ENCODE results near the gene IFNA7.
"Not testable (repeated sequence)": the region's sequence is repeated elsewhere in the genome, so short reads cannot be mapped to it uniquely, and the experiment has no call there.

Gene IFNA7

DNA sequence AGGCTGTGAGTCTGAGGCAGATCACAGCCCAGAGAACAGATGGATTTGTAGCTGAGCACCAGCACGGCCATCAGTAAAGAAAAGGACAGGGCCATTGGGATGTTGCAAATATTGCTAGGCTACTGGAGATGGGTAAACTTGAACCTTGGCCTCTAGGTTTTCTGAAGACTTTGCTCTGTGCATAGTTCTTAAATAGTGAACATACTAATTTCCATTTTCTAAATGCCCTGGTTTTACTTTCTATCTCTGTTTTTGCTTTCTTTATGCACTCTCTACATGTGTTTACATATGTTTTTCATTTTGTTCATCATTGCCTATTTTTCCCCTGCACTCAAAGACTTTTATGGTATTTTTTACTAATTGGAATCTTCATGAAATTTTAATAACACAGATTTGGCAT, 15.2 kb upstream of the IFNA7 start, which contains the start of gene IFNA16:
Gene IFNA16, minus strand, starts transcription at position 101 of the 400 bp plus-strand sequence. Its CDS starts 6 bp downstream, at position 95.
- not testable (repeated sequence) for H3K4me3 ChIP-seq (ENCODE audit: low read length); H3K4me1 ChIP-seq (ENCODE audit: control insufficient read depth, insufficient read depth, low read length); H3K27me3 ChIP-seq (ENCODE audit: control insufficient read depth, insufficient read depth, low read length); H3K36me3 ChIP-seq (ENCODE audit: control insufficient read depth, insufficient read depth, low read length); H3K27ac ChIP-seq (ENCODE audit: low read length); DNase-seq (ENCODE audit: low read depth, low spot score); H3K9me3 ChIP-seq (ENCODE audit: control insufficient read depth, insufficient read depth, low read length)
- no CpG with 5 or more reads among the region's 1 CpG for WGBS (ENCODE audit: insufficient coverage, insufficient read length)

DNA sequence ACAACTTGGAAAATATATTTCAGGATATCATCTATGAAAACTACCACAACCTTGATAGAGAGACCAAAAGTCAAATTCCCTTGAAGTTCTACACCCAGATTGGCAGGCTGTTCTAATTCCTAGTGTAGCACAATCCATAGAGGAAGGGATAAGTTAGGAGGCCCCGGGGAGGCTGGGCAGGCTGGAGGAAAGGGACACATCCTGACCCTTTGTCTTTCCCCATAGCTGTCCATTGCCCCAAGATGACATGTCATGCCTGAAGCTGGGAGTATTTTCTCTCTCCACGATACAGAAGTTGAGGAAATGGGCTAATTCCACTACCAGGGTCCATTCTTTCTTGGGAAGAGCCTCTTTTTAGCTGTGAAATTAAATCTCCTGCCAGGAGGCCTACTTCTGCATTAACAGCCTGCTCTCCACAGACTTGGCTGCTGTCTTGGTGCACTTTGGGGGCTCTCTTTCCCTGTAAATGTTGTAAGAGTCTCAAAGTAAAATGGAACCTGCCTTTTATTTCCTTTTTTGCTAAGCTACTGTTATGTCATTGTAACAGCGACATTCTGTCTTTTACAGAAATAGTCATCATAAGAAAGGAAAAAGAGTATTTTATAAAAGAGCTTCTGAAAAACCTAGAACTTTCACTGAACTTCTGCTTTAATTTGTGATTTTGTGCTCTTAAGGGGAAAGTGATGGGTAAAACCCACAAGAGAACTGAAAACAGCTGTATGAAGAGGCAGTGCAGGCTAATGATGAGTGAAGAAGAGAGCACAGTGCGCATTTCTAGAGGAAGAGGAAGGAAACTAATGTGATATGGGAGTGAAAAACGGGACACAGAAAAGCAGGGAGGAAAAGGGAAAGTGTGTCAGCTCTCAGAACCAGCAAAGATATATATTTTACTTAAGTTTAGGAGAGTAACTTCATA, 11.7 kb upstream of the IFNA7 start:
- H3K4me3 ChIP-seq (ENCODE audit: low read length); H3K36me3 ChIP-seq (ENCODE audit: control insufficient read depth, insufficient read depth, low read length); H3K4me1 ChIP-seq (ENCODE audit: control insufficient read depth, insufficient read depth, low read length); H3K27me3 ChIP-seq (ENCODE audit: control insufficient read depth, insufficient read depth, low read length); H3K9me3 ChIP-seq (ENCODE audit: control insufficient read depth, insufficient read depth, low read length); H3K27ac ChIP-seq (ENCODE audit: low read length); DNase-seq (ENCODE audit: low read depth, low spot score): not testable (repeated sequence)
- no CpG with 5 or more reads among the region's 5 CpGs for WGBS (ENCODE audit: insufficient coverage, insufficient read length)

- H3K4me3 ChIP-seq (ENCODE audit: low read length); H3K27me3 ChIP-seq (ENCODE audit: control insufficient read depth, insufficient read depth, low read length); H3K9me3 ChIP-seq (ENCODE audit: control insufficient read depth, insufficient read depth, low read length); DNase-seq (ENCODE audit: low read depth, low spot score); H3K36me3 ChIP-seq (ENCODE audit: control insufficient read depth, insufficient read depth, low read length); H3K4me1 ChIP-seq (ENCODE audit: control insufficient read depth, insufficient read depth, low read length); H3K27ac ChIP-seq (ENCODE audit: low read length): not testable (repeated sequence)
- no CpG with 5 or more reads among the region's 2 CpGs for WGBS (ENCODE audit: insufficient coverage, insufficient read length)
These were observed 10.2 kb upstream of the IFNA7 start for GRCh38 chr9:21212160-21212559.

GRCh38 chr9:21210782-21211181, 8.8 kb upstream of the IFNA7 start:
- H3K27me3 ChIP-seq (ENCODE audit: control insufficient read depth, insufficient read depth, low read length): not testable (repeated sequence)

GRCh38 chr9:21210311-21210710, 8.3 kb upstream of the IFNA7 start:
- no peak overlapping the region for H3K27ac ChIP-seq (ENCODE audit: low read length)
- no peaks in the 10 kb centered on the region for H3K9me3 ChIP-seq (ENCODE audit: control insufficient read depth, insufficient read depth, low read length)
- no peak for DNase-seq (ENCODE audit: low read depth, low spot score)
- H3K4me3 ChIP-seq (ENCODE audit: low read length): no peak overlapping the region
- no peaks in the 10 kb centered on the region for H3K36me3 ChIP-seq (ENCODE audit: control insufficient read depth, insufficient read depth, low read length)
- WGBS (ENCODE audit: insufficient coverage, insufficient read length): no CpG with 5 or more reads among the region's 7 CpGs
- H3K27me3 ChIP-seq (ENCODE audit: control insufficient read depth, insufficient read depth, low read length): no peaks in the 10 kb centered on the region
- no peaks in the 10 kb centered on the region for H3K4me1 ChIP-seq (ENCODE audit: control insufficient read depth, insufficient read depth, low read length)

More at GRCh38 chr9:21210782-21211181, 8.8 kb upstream of the IFNA7 start:
- WGBS (ENCODE audit: insufficient coverage, insufficient read length): no CpG with 5 or more reads among the region's 2 CpGs
- not testable (repeated sequence) for H3K4me3 ChIP-seq (ENCODE audit: low read length); H3K36me3 ChIP-seq (ENCODE audit: control insufficient read depth, insufficient read depth, low read length); H3K4me1 ChIP-seq (ENCODE audit: control insufficient read depth, insufficient read depth, low read length); DNase-seq (ENCODE audit: low read depth, low spot score); H3K9me3 ChIP-seq (ENCODE audit: control insufficient read depth, insufficient read depth, low read length); H3K27ac ChIP-seq (ENCODE audit: low read length)

GRCh38 chr9:21207043-21207442, 5.0 kb upstream of the IFNA7 start, which contains the start of gene IFNA10:
IFNA10 (minus strand) TSS chr9:21207143; CDS start chr9:21207097, 46 bp downstream.
- DNase-seq (ENCODE audit: low read depth, low spot score); H3K27ac ChIP-seq (ENCODE audit: low read length); H3K36me3 ChIP-seq (ENCODE audit: control insufficient read depth, insufficient read depth, low read length); H3K4me3 ChIP-seq (ENCODE audit: low read length); H3K9me3 ChIP-seq (ENCODE audit: control insufficient read depth, insufficient read depth, low read length); H3K4me1 ChIP-seq (ENCODE audit: control insufficient read depth, insufficient read depth, low read length); H3K27me3 ChIP-seq (ENCODE audit: control insufficient read depth, insufficient read depth, low read length): not testable (repeated sequence)
- no CpG with 5 or more reads among the region's 3 CpGs for WGBS (ENCODE audit: insufficient coverage, insufficient read length)

- H3K4me3 ChIP-seq (ENCODE audit: low read length): no peak overlapping the region
- H3K9me3 ChIP-seq (ENCODE audit: control insufficient read depth, insufficient read depth, low read length): no peaks in the 10 kb centered on the region
- DNase-seq (ENCODE audit: low read depth, low spot score): no peak
These were observed 3.2 kb upstream of the IFNA7 start for GRCh38 chr9:21205204-21205603.

DNA sequence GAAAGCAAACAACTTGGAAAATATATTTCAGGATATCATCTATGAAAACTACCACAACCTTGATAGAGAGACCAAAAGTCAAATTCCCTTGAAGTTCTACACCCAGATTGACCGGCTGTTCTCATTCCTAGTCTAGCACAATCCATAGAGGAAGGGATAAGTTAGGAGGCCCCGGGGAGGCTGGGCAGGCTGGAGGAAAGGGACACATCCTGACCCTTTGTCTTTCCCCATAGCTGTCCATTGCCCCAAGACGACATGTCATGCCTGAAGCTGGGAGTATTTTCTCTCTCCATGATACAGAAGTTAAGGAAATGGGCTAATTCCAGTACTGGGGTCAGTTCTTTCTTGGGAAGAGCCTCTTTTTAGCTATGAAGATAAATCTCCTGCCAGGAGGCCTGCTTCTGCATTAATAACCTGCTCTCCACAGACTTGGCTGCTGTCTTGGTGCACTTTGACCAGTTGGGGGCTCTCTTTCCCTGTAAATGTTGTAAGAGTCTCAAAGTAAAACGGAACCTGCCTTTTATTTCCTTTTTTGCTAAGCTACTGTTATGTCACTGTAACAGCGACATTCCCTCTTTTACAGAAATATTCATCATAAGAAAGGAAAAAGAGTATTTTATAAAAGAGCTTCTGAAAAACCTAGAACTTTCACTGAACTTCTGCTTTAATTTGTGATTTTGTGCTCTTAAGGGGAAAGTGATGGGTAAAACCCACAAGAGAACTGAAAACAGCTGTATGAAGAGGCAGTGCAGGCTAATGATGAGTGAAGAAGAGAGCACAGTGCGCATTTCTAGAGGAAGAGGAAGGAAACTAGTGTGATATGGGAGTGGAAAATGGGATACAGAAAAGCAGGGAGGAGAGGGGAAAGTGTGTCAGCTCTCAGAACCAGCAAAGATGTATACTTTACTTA, 6.9 kb downstream of the IFNA7 start:
- no CpG with 5 or more reads among the region's 6 CpGs for WGBS (ENCODE audit: insufficient coverage, insufficient read length)
- DNase-seq (ENCODE audit: low read depth, low spot score); H3K4me1 ChIP-seq (ENCODE audit: control insufficient read depth, insufficient read depth, low read length): not testable (repeated sequence)

More at GRCh38 chr9:21205204-21205603, 3.2 kb upstream of the IFNA7 start:
- H3K36me3 ChIP-seq (ENCODE audit: control insufficient read depth, insufficient read depth, low read length): no peaks in the 10 kb centered on the region
- no peaks in the 10 kb centered on the region for H3K4me1 ChIP-seq (ENCODE audit: control insufficient read depth, insufficient read depth, low read length)
- no peaks in the 10 kb centered on the region for H3K27me3 ChIP-seq (ENCODE audit: control insufficient read depth, insufficient read depth, low read length)
- H3K27ac ChIP-seq (ENCODE audit: low read length): no peak overlapping the region

GRCh38 chr9:21187487-21187886, 14.5 kb downstream of the IFNA7 start, which contains the start of gene IFNA4:
IFNA4 (minus strand) TSS chr9:21187587; CDS start chr9:21187531, 56 bp downstream.
- not testable (repeated sequence) for H3K27ac ChIP-seq (ENCODE audit: low read length); H3K27me3 ChIP-seq (ENCODE audit: control insufficient read depth, insufficient read depth, low read length); H3K36me3 ChIP-seq (ENCODE audit: control insufficient read depth, insufficient read depth, low read length); H3K9me3 ChIP-seq (ENCODE audit: control insufficient read depth, insufficient read depth, low read length); DNase-seq (ENCODE audit: low read depth, low spot score); H3K4me3 ChIP-seq (ENCODE audit: low read length); H3K4me1 ChIP-seq (ENCODE audit: control insufficient read depth, insufficient read depth, low read length)
- WGBS (ENCODE audit: insufficient coverage, insufficient read length): no CpG with 5 or more reads among the region's 3 CpGs

More for the DNA sequence above, 6.9 kb downstream of the IFNA7 start:
- H3K4me3 ChIP-seq (ENCODE audit: low read length); H3K36me3 ChIP-seq (ENCODE audit: control insufficient read depth, insufficient read depth, low read length); H3K9me3 ChIP-seq (ENCODE audit: control insufficient read depth, insufficient read depth, low read length); H3K27me3 ChIP-seq (ENCODE audit: control insufficient read depth, insufficient read depth, low read length); H3K27ac ChIP-seq (ENCODE audit: low read length): not testable (repeated sequence)
